AG04450 (cell line): ENCODE data around the gene SLC11A2. TPM values are rescaled to one million over a fixed set of nuclear protein-coding genes. Genes with fewer than 3 reads are reported as not detected.

Experiments used
- CTCF ChIA-PET: fragments of 300-600, 350-600 bp; formaldehyde crosslinking; extraction: SDS; loops from one replicate; lab custom pipeline; 2022; ENCODE audit warnings: antibody characterized with exemption, inconsistent platforms; lab: Charles Lee
- POLR2A ChIA-PET: fragments of 350-600 bp; formaldehyde crosslinking; extraction: SDS; loops from one replicate; lab custom pipeline; 2021; ENCODE audit warnings: antibody characterized with exemption, inconsistent platforms; lab: Yijun Ruan, JAX
- DNase-seq: peaks from one replicate; pipeline ENCODE4 v3.0.0-alpha.2; 2011; ENCODE audit warnings: low read depth, low spot score
- H3K27ac ChIP-seq: one replicate; pipeline ENCODE4 v1.5.1; 2012; ENCODE audit warnings: low read depth, low read length, control low read depth
- H3K27me3 ChIP-seq: one replicate; pipeline ENCODE4 v1.6.0; 2012; ENCODE audit warnings: low read length; ENCODE audit not compliant: control insufficient read depth, insufficient read depth
- H3K4me3 ChIP-seq: 2 replicates; pipeline ENCODE4 v1.5.1; 2011; ENCODE audit warnings: mild to moderate bottlenecking, low read depth, low read length, control low read depth
- H3K9me3 ChIP-seq: 2 replicates; pipeline ENCODE4 v1.5.1; 2012; ENCODE audit warnings: low read length; ENCODE audit not compliant: control insufficient read depth, insufficient read depth
- CTCF ChIP-seq: IDR thresholded peaks from 2 replicates; pipeline ENCODE4 v1.5.1; 2011; ENCODE audit warnings: low read depth, low read length, control low read depth, inconsistent platforms
- polyA plus RNA-seq: library from polyadenylated mRNA; depleted of rRNA; stranded (reverse); fragments of >200 nt; gene quantifications from 2 replicates; pipeline ENCODE4 v1.2.3, GENCODE V29; 2011

The SLC11A2 gene
- polyA plus RNA-seq, 1 experiment, result 91.2 TPM

GRCh38 chr12:51056242-51056641, 30.1 kb upstream of the SLC11A2 start:
- POLR2A ChIA-PET, result interaction anchor here (1.7 kb wide), 1 partner anchor 27 kb away, joined by 9 read pairs; the partner anchor contains the start of gene CSRNP2
- no peak overlapping the region for H3K4me3 ChIP-seq
- CTCF ChIA-PET, result interaction anchor here (2.0 kb wide), 1 partner anchor 9 kb away, joined by 6 read pairs; no protein-coding TSS in a partner anchor

GRCh38 chr12:51055060-51055459, 28.9 kb upstream of the SLC11A2 start:
- CTCF ChIA-PET, result no interaction called here
- no peak for TF ChIP-seq CTCF
- DNase-seq, result no peak

More at GRCh38 chr12:51056242-51056641, 30.1 kb upstream of the SLC11A2 start:
- Histone ChIP-seq H3K9me3 (no peaks in the 10 kb centered on the region), H3K27me3 (no peaks in the 10 kb centered on the region), H3K27ac (no peak overlapping the region)
- no peak for DNase-seq
- TF ChIP-seq CTCF, result no peak

GRCh38 chr12:51051787-51052186, 25.6 kb upstream of the SLC11A2 start:
- Histone ChIP-seq H3K27ac (no peak overlapping the region), H3K4me3 (no peak overlapping the region), H3K9me3 (no peaks in the 10 kb centered on the region; the same call in 1 of the 2 replicates), H3K27me3 (no peaks in the 10 kb centered on the region)
- ChIA-PET CTCF (interaction anchor here (0.9 to 1.2 kb wide), 2 partner anchors 15 to 290 kb away, joined by 3 read pairs; no protein-coding TSS in a partner anchor), POLR2A (no interaction called here)
- TF ChIP-seq CTCF, result no peak
- no peak for DNase-seq

More at GRCh38 chr12:51055060-51055459, 28.9 kb upstream of the SLC11A2 start:
- POLR2A ChIA-PET, result no interaction called here
- Histone ChIP-seq H3K27ac (no peak overlapping the region), H3K4me3 (no peak overlapping the region), H3K27me3 (no peaks in the 10 kb centered on the region), H3K9me3 (no peaks in the 10 kb centered on the region)

- ChIA-PET POLR2A (interaction anchor here (0.6 kb wide), 1 partner anchor 24 kb away, joined by 3 read pairs; no protein-coding TSS in a partner anchor), CTCF (no interaction called here)
- Histone ChIP-seq H3K4me3 (peak overlapping the region; percentile 71), H3K27ac (no peak overlapping the region), H3K27me3 (no peaks in the 10 kb centered on the region), H3K9me3 (no peaks in the 10 kb centered on the region; the same call in 1 of the 2 replicates)
- no peak for TF ChIP-seq CTCF
- no peak for DNase-seq
Measured at GRCh38 chr12:51049525-51049924, 23.3 kb upstream of the SLC11A2 start.

GRCh38 chr12:51048661-51049251, 22.6 kb upstream of the SLC11A2 start:
- DNase-seq, result no peak
- no peak for TF ChIP-seq CTCF
- H3K4me3 ChIP-seq, result peak overlapping the region; percentile 71
- H3K27me3 ChIP-seq, result no peaks in the 10 kb centered on the region
- POLR2A ChIA-PET, result no interaction called here
- peak overlapping the region; percentile 33 for H3K27ac ChIP-seq
- no peaks in the 10 kb centered on the region; the same call in 1 of the 2 replicates for H3K9me3 ChIP-seq
- CTCF ChIA-PET, result interaction anchor here (1.0 to 2.2 kb wide), 4 partner anchors 11 to 292 kb away, joined by 5 to 14 read pairs (median 6); no protein-coding TSS in a partner anchor
